Bronchial epithelial cell (primary cell): ENCODE data around the gene ABHD12. TPM values are rescaled to one million over a fixed set of nuclear protein-coding genes. Genes with fewer than 3 reads are reported as not detected.

Source experiments
- DNase-seq: peaks from one replicate; pipeline ENCODE4 v3.0.0-alpha.2; 2010; ENCODE audit warnings: low read depth
- FAIRE-seq: peaks from 2 replicates; lab custom pipeline; 2011; peaks lifted over from hg19 to GRCh38; lab: Jason Lieb, UNC
- H3K27me3 ChIP-seq: 2 replicates; pipeline ENCODE4 v1.5.1; 2011; ENCODE audit warnings: low read length; ENCODE audit not compliant: control insufficient read depth, insufficient read depth
- H3K36me3 ChIP-seq: 2 replicates; pipeline ENCODE4 v1.5.1; 2011; ENCODE audit warnings: low read length; ENCODE audit not compliant: control insufficient read depth, insufficient read depth
- H3K4me3 ChIP-seq: 2 replicates; pipeline ENCODE4 v1.5.1; 2011; ENCODE audit warnings: mild to moderate bottlenecking, low read depth, low read length, control low read depth
- total RNA-seq: library from RNA; depleted of rRNA; stranded (reverse); fragments of >200 nt; gene quantifications from 2 replicates; pipeline ENCODE4 v1.2.1, GENCODE V29; 2014
- TF ChIP-seq, protein P1 (sequence below): IDR thresholded peaks from 2 replicates; pipeline ENCODE4 v1.5.1; 2011; ENCODE audit warnings: mild to moderate bottlenecking, moderate library complexity, low read length, control low read depth, inconsistent platforms; ENCODE audit not compliant: insufficient read depth, severe bottlenecking

The ABHD12 gene
- total RNA-seq, 1 donor from 2014 or later = 21.6 TPM

DNA sequence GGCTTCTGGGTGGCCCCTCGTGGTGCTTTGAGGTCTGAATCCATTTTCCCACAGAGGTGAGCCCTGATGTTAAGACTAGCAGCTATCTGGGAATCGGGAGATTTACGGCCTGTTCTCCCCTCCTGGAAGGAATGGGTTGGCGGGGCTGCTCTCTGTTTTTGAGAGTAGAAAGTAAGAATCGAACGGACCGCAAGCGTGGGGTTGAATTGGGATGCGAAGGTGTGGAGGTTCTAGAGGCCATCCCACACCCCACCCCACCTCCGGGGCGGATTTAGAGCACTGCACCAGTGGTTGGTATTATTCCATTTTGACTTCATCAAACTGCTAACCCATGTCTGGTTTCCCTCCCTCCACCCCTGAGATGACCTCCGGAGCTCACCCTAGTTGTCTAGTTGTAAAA, 131.3 kb downstream of the ABHD12 start:
- FAIRE-seq (no peak), DNase-seq (no peak)
- peaks cover 23% of the 10 kb centered on the region for H3K36me3 ChIP-seq
- no peak overlapping the region for H3K4me3 ChIP-seq
- TF ChIP-seq, protein P1, sequence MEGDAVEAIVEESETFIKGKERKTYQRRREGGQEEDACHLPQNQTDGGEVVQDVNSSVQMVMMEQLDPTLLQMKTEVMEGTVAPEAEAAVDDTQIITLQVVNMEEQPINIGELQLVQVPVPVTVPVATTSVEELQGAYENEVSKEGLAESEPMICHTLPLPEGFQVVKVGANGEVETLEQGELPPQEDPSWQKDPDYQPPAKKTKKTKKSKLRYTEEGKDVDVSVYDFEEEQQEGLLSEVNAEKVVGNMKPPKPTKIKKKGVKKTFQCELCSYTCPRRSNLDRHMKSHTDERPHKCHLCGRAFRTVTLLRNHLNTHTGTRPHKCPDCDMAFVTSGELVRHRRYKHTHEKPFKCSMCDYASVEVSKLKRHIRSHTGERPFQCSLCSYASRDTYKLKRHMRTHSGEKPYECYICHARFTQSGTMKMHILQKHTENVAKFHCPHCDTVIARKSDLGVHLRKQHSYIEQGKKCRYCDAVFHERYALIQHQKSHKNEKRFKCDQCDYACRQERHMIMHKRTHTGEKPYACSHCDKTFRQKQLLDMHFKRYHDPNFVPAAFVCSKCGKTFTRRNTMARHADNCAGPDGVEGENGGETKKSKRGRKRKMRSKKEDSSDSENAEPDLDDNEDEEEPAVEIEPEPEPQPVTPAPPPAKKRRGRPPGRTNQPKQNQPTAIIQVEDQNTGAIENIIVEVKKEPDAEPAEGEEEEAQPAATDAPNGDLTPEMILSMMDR = no peak
- H3K27me3 ChIP-seq = no peaks in the 10 kb centered on the region

DNA sequence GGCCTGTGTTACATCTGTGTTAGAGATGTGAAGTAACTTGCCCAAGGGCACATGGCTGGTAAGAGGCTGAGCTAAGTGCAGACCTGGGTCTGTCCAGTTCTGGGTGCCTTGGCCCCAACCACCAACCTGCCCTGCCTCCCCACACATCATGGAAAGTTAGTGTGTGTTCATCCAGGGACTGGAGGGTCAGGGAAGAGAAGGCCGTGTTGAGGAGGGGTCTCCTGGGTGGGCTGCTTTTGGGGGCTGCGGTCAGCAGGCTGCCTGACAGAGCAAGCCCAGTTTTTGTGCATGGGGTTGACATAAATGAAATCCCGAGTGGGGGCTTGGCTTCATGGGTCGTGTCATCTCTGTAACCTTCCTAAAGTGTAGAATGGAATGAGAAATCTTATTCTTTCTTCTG, 131.8 kb downstream of the ABHD12 start:
- FAIRE-seq (no peak), DNase-seq (no peak)
- Histone ChIP-seq H3K4me3 (no peak overlapping the region), H3K27me3 (no peaks in the 10 kb centered on the region), H3K36me3 (peaks cover 23% of the 10 kb centered on the region)
- TF ChIP-seq, protein P1 = no peak

DNA sequence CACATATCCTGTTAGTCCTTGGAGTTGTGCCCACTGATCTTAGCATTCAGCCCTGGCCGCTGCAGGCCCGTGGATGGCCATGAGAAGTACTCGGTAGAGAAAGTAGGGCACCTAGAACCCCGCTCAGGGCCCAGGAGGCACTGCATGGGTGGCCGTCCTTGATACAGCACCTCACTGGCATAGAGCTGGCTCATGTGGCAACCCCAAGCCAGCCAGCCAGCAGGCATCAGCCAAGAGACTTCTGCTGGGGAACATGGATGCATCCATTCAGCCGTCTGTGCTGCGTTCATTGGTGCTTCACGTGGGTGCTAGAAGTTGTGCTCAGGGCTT, 132.2 kb downstream of the ABHD12 start:
- TF ChIP-seq, protein P1 = no peak
- no peak overlapping the region for H3K4me3 ChIP-seq
- FAIRE-seq (no peak), DNase-seq (no peak)
- H3K36me3 ChIP-seq = peaks cover 23% of the 10 kb centered on the region
- H3K27me3 ChIP-seq = no peaks in the 10 kb centered on the region

DNA sequence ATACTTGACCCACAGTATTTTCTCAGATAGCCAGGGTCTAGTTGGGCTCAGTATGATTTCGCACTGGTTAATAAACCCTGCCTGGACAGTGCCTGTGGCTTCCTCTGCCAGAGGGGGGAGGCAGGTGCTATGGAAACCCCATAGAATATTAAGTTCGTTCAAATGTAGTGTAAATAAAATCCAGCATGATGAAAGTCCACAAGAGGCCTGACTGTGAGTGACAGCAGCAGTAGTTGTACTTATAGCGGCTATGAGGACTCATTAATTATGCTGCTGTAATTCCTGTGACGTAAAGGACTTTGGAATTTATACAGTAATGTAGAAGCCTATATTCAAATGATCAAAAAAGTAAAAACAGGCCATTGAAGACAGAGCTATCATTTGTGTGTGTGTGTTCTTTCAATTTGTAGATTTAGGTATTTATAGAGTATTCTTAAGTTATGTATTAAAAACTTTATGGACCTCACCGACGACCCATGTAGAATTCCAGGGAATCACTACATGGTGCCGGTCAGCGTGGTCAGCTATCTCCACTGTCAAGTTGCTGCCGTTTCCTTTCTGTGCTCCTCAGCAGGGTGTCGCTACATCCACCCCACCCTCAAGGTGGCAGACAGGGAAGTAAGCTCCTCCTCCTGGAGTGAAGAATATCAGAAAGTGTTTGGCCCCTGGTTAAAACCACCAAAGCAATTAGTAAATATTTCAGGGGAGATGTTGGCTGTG, 132.7 kb downstream of the ABHD12 start:
- H3K36me3 ChIP-seq = peaks cover 23% of the 10 kb centered on the region

DNA sequence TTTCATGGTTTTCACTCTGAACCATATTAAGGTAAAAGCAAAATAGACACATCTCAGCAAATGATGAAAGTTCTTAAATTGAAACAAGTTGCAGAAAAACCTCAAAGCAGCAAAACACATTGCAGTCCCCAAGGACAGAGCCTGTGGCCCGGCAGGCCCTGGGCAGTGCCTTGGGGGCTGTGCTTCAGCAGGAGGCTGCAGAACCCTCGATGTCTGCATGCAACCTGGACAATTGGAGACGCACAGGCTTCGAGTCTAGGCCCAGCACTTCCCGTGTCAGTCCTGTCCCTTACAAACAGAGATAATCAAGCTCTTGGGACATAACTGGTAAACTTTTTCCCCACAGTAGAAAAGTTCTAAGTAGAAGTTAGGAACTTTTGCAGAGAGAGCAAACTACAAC, 133.5 kb downstream of the ABHD12 start:
- no peak for FAIRE-seq
- peaks cover 26% of the 10 kb centered on the region for H3K36me3 ChIP-seq
- no peak overlapping the region for H3K4me3 ChIP-seq
- H3K27me3 ChIP-seq = no peaks in the 10 kb centered on the region
- TF ChIP-seq, protein P1 = no peak
- DNase-seq = no peak

More for the DNA sequence above, 132.7 kb downstream of the ABHD12 start:
- Histone ChIP-seq H3K4me3 (no peak overlapping the region), H3K27me3 (no peaks in the 10 kb centered on the region)
- FAIRE-seq (no peak), DNase-seq (no peak)
- TF ChIP-seq, protein P1 = no peak
